Measurements from ENCODE around the gene TNIK. TPM values are rescaled to one million over a fixed set of nuclear protein-coding genes. Genes with fewer than 3 reads are reported as not detected.

Gene TNIK
- total and polyA plus RNA-seq, 2 of the 13 experiments (the other 11 are each of a cell fraction or from before 2014, with no cell fraction given) = 0.15 to 0.22 TPM

GRCh38 chr3:171168086-171168485 lies 292.1 kb downstream of the TNIK start (continued):
- TF ChIP-seq HMGXB4 (CRISPR knock-in tag; IDR thresholded peaks at IDR 0.05; ENCODE audit: borderline replicate concordance in 1 of 2, low read depth in 1 of 2) (peak in 1 of 2 experiments; percentile 55; a peak in 1 of 4 replicates), ETV5 (CRISPR knock-in tag; IDR thresholded peaks at IDR 0.05; ENCODE audit: borderline replicate concordance) (peak; percentile 24; the same call in 1 of the 2 replicates), FIP1L1 (IDR thresholded peaks at IDR 0.05; ENCODE audit: borderline replicate concordance, insufficient read depth, low read depth, low read length) (no peak), ZNF549 (CRISPR knock-in tag; IDR thresholded peaks at IDR 0.05) (no peak), ASH2L (IDR thresholded peaks at IDR 0.05; ENCODE audit: insufficient read length, low read depth, low read length) (no peak), SOX5 (CRISPR knock-in tag; IDR thresholded peaks at IDR 0.05; ENCODE audit: borderline replicate concordance) (0 out of 2 replicates have a peak, but pooled peaks have one; percentile 29), ZNF569 (CRISPR knock-in tag; IDR thresholded peaks at IDR 0.05; ENCODE audit: borderline replicate concordance) (no peak), IRF2 (CRISPR knock-in tag; IDR thresholded peaks at IDR 0.05) (0 out of 2 replicates have a peak, but pooled peaks have one; percentile 21), PLSCR1 (CRISPR knock-in tag; IDR thresholded peaks at IDR 0.05; ENCODE audit: borderline replicate concordance) (no peak), NR2F6 (IDR thresholded peaks at IDR 0.05) (no peak), NR2F6 (CRISPR knock-in tag; IDR thresholded peaks at IDR 0.05) (0 out of 2 replicates have a peak, but pooled peaks have one; percentile 38), RXRA (CRISPR knock-in tag; IDR thresholded peaks at IDR 0.05) (0 out of 2 replicates have a peak, but pooled peaks have one; percentile 22), STAG1 (CRISPR knock-in tag; IDR thresholded peaks at IDR 0.05) (peak; percentile 87), GATAD2A (CRISPR knock-in tag; IDR thresholded peaks at IDR 0.05) (peak; percentile 53; the same call in 1 of the 2 replicates), CERS6 (CRISPR knock-in tag; IDR thresholded peaks at IDR 0.05) (no peak), MED1 (CRISPR knock-in tag; IDR thresholded peaks at IDR 0.05) (0 out of 2 replicates have a peak, but pooled peaks have one; percentile 34), MYNN (CRISPR knock-in tag; IDR thresholded peaks at IDR 0.05; ENCODE audit: low read depth) (no peak), PCBP2 (optimal IDR thresholded peaks at IDR 0.05; ENCODE audit: low read depth, low read length, poor library complexity, severe bottlenecking) (no peak), ZGPAT (CRISPR knock-in tag; IDR thresholded peaks at IDR 0.05) (0 out of 2 replicates have a peak, but pooled peaks have one; percentile 32), DDIT3 (CRISPR knock-in tag; IDR thresholded peaks at IDR 0.05) (no peak), ZNF670 (CRISPR knock-in tag; IDR thresholded peaks at IDR 0.05; ENCODE audit: borderline replicate concordance) (no peak), THRA (CRISPR knock-in tag; IDR thresholded peaks at IDR 0.05; ENCODE audit: borderline replicate concordance) (0 out of 2 replicates have a peak, but pooled peaks have one; percentile 14)

Data from HepG2 (cell line).